Epithelial cell of alveolus of lung (primary cell): Measurements from ENCODE around the gene NKPD1. TPM values are rescaled to one million over a fixed set of nuclear protein-coding genes. Genes with fewer than 3 reads are reported as not detected.

ENCODE experiments used
- total RNA-seq: library from RNA; depleted of rRNA; stranded (reverse); fragments of >200 nt; gene quantifications from 2 replicates; pipeline ENCODE4 v1.2.1, GENCODE V29; 2015

Gene NKPD1, protein sequence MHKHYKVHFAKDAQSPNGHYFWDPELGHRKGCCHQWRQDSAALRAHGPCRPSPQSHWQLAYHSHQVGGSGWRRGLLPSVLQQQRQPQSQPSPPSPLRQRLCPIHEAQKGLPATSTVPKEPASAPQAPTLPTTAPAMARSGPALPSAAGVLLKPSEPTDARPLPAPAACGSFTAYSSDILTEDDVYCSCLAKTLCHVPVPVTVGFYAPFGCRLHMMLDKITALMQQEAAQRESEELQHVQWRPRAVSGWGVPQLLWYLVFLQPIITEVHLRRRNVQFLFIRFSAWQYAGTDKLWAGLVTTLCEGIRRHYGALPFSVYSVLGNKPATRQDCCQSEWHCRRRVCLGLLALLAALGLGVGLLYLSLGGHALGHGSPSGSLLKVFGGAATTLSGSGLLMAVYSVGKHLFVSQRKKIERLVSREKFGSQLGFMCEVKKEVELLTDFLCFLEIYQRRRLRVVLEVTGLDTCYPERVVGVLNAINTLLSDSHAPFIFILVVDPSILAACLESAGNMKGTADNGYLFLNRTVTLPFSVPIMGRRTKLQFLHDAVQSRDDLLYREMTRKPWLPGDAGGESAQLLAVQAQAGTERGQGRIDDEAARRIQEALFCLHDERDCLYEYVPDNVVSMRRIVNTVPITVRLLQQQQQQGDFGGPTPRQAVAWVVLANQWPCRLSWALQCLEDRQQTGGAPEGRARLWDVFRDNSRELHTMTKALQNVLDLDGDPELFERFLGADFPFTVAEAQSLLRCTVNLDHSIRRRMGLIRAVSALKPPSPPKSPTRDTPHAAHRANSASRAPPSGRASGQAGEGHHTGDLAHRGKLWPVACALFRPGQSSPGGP
- total RNA-seq: under 0.01 and 0.16 TPM in 2 replicates

GRCh38 chr19:45160870-45161737 lies at the start of gene NKPD1:
Gene NKPD1 (minus strand): TSS chr19:45160982. CDS start chr19:45160150, 832 bp downstream.

DNA sequence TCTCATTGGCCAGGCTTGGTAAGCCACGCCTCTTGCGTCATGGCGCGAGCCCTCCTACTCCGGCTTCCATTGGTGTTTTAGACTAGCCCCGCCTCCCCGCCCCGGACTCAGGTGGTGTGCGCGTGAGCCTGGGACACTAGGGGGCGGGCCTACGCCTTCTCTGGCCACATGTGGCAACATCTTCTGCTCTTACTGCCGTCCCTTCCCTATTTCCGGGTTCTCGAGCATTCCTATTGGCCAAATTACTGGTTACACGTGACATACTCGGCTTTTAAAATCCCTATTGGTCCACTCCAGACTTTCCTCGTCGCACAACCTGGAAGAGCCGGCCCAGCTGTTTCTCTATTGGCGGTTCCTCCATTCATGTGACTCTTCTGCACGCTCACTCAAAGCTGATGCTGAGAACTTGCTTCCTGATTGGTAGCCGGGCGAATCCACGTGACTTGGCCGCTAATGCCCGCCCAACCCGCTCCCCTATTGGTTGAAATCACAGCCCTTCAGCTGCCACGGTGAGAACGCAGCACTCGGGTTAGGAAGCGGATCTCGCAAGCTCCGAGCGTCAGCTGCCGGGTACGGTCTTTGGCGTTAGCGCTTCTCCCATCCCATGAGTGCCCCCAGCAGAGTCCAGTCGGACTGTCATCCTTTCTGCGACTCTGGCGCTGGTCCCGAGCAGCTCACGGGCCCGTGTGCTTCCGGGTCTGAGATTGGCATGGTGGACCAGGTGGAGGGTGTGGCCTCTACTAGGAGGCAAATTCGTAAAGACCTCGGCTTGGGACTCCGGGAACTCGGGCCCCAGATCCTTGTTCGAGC lies 17.7 kb upstream of the NKPD1 start, which contains the start of gene BLOC1S3:
TSS of gene BLOC1S3 (plus strand) at position 523 of the 810 bp plus-strand sequence. CDS start 513 bp downstream, outside the sequence.

DNA sequence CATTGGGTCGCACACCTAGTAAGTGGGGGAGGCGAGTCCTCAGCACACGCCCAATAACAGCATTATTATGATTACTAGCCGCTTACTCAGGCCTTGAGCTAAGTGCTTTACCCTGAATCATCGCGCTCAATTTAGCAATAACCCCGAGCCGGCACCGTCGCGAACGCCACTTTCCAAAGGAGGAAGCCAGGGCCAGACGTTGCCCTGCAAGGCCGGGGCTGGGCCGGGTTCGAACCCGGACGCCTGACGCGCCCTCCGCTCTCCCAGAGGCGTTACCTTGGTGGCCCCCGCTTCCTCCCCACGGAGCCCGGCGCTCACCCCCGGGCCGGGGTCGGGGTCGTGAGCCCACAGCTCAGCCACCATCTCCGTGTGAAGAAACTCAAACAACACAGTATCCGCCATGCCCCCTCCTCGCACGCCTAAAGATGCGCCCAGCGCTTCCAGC lies 17.1 kb upstream of the NKPD1 start, which contains the start of gene TRAPPC6A:
TSS of gene TRAPPC6A (minus strand) at position 421 of the 445 bp plus-strand sequence. CDS start at position 402, 19 bp downstream.

Other genes with a start within 250 kb of the NKPD1 start
- 10.3 and 57.2 TPM in 2 replicates for gene APOC1, start 246.4 kb downstream of the NKPD1 start, total RNA-seq
- gene APOC4, start 218.7 kb downstream of the NKPD1 start, total RNA-seq: not detected in 2 replicates
- gene APOC2, start 214.9 kb downstream of the NKPD1 start, total RNA-seq: not detected in 2 replicates
- 48.2 and 88.1 TPM in 2 replicates for gene CLPTM1, start 205.6 kb downstream of the NKPD1 start, total RNA-seq
- 4.2 and 34.4 TPM in 2 replicates for gene RELB, start 159.5 kb downstream of the NKPD1 start, total RNA-seq
- 11.9 and 74.0 TPM in 2 replicates for gene CLASRP, start 121.9 kb downstream of the NKPD1 start, total RNA-seq
- gene ZNF296, start 84.5 kb downstream of the NKPD1 start, total RNA-seq: 0.26 and 1.5 TPM in 2 replicates
- gene GEMIN7, start 81.7 kb downstream of the NKPD1 start, total RNA-seq: 34.7 and 48.5 TPM in 2 replicates
- gene PPP1R37, start 67.8 kb downstream of the NKPD1 start, total RNA-seq: 16.2 and 32.3 TPM in 2 replicates
- gene TRAPPC6A, start 17.3 kb upstream of the NKPD1 start, total RNA-seq: 14.1 and 33.1 TPM in 2 replicates
- gene BLOC1S3, start 17.8 kb upstream of the NKPD1 start, total RNA-seq: 5.0 and 8.6 TPM in 2 replicates
- 0.24 TPM in 1 of 2 replicates, not detected in the other for gene EXOC3L2, start 84.4 kb upstream of the NKPD1 start, total RNA-seq
- gene MARK4, start 90.3 kb upstream of the NKPD1 start, total RNA-seq: 17.1 and 34.5 TPM in 2 replicates
- 6.0 TPM in 1 of 2 replicates, not detected in the other for gene CKM, start 161.9 kb upstream of the NKPD1 start, total RNA-seq
- gene KLC3, start 179.8 kb upstream of the NKPD1 start, total RNA-seq: 0.65 TPM in 1 of 2 replicates, not detected in the other
- 14.2 and 39.7 TPM in 2 replicates for gene ERCC2, start 209.6 kb upstream of the NKPD1 start, total RNA-seq
- gene PPP1R13L, start 244.1 kb upstream of the NKPD1 start, total RNA-seq: 3.6 and 18.6 TPM in 2 replicates
- 3.4 and 9.3 TPM in 2 replicates for gene POLR1G, start 245.7 kb upstream of the NKPD1 start, total RNA-seq